OCI-LY3 (cell line): ENCODE measurements around the gene SNRPF.

Source experiments
- CTCF ChIP-seq: fragments of 200-600, 300-600 bp; sonication (generic); IDR thresholded peaks from 2 replicates; pipeline ENCODE4 v1.5.1; 2014; ENCODE audit warnings: antibody characterized with exemption, low read length, low read depth
- EZH2phosphoT487 ChIP-seq: fragments of 200-600 bp; shearing (Covaris generic); IDR thresholded peaks from 2 replicates; pipeline ENCODE4 v1.6.1; 2018; ENCODE audit warnings: antibody characterized with exemption, mixed run types, low read depth

GRCh38 chr12:95881331-95881955, 22.7 kb downstream of the SNRPF start:
- TF ChIP-seq CTCF (no peak), EZH2phosphoT487 (no peak)
